Spleen (tissue), 7 donors: Measurements from ENCODE around the gene TMEM121.

Experiments
- POLR2A ChIP-seq, 3 donors: fragments of 450-650 bp; IDR thresholded peaks; one replicate each; pipeline ENCODE4 v1.5.1; 2017; ENCODE audit warnings: antibody characterized with exemption in 3 of 3, mild to moderate bottlenecking in 1 of 3
- TF ChIP-seq, protein P1 (sequence below), 11 experiments: fragments of 200-600 bp in 7 of 11; fragments of 450-650 bp in 4 of 11; sonication (generic) in 4 of 11; IDR thresholded peaks in 8 of 11; conservative IDR thresholded peaks in 3 of 11; 1 replicate in 7 of 11; 2 replicates in 4 of 11; pipeline versions ENCODE4 v1.4.0 to v1.8.0; 2016 to 2021; ENCODE audit warnings: antibody characterized with exemption in 11 of 11, inconsistent platforms in 4 of 11, mild to moderate bottlenecking in 1 of 11
- donor health status: DM: no; HTN: no; CAD: no; lungs with moderate emphysema.
- donor health status: DM: no; HTN: no; CAD: no.
- donor health status: DM: no; HTN: no; CAD: no.

DNA sequence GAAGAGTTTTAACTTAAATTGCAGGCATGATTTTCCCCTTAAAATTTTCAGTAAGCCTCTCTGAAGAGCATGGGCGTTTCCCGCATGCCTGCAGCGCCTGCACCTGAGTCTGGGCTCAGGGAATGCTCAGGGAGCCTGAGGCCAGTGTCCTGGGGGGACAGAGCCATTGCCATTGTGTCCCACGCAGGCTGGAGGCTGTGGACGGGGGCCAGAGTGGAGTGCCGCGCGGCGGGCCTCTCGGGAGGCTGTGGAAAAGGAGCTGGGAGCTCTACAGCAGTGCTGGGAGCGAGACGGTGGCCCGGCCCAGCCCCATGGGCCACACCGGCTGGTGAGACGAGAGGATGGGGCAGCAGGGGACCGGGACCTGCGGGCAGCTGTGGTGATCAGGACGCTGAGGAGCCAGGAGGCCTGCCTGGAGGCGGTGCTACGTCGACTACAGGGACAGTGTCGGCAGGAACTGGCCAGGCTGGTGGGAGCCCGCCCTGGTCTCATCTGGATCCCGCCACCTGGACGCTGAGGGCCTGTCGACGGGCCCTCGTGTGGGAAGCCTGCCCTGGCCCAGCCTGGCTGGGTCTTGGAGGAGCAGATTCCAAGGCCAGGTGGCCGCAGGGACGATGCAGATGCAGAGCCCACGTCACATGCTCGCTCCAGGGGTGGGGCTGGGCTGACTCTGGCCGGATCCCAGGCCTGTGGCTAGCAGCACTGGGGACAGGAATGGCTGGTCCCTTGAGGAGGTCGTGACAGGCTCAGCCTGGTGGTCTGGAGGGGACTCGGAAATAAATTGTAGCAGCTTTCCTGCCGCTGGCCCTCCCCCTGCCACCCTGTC, 27.7 kb upstream of the TMEM121 start:
- TF ChIP-seq, protein P1, sequence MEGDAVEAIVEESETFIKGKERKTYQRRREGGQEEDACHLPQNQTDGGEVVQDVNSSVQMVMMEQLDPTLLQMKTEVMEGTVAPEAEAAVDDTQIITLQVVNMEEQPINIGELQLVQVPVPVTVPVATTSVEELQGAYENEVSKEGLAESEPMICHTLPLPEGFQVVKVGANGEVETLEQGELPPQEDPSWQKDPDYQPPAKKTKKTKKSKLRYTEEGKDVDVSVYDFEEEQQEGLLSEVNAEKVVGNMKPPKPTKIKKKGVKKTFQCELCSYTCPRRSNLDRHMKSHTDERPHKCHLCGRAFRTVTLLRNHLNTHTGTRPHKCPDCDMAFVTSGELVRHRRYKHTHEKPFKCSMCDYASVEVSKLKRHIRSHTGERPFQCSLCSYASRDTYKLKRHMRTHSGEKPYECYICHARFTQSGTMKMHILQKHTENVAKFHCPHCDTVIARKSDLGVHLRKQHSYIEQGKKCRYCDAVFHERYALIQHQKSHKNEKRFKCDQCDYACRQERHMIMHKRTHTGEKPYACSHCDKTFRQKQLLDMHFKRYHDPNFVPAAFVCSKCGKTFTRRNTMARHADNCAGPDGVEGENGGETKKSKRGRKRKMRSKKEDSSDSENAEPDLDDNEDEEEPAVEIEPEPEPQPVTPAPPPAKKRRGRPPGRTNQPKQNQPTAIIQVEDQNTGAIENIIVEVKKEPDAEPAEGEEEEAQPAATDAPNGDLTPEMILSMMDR (IDR thresholded peaks at IDR 0.05 in 8 of 11, conservative IDR thresholded peaks at IDR 0.05 in 3 of 11), result no peak
- TF ChIP-seq POLR2A (IDR thresholded peaks at IDR 0.05), result no peak
